Nephron progenitor cell (in vitro differentiated cells): ENCODE data around the gene MYCBP.
A peak's percentile ranks its signal among the peaks of the same experiment; 100 is the strongest.

ENCODE experiments used
- DNase-seq: peaks from one replicate; pipeline ENCODE4 v3.0.0; 2021
- H3K27ac Mint-ChIP-seq: 2 replicates; pipeline ENCODE4 v1.8.0; 2021; ENCODE audit warnings: mild to moderate bottlenecking, moderate library complexity, mixed read lengths
- H3K27me3 Mint-ChIP-seq: 2 replicates; pipeline ENCODE4 v1.8.0; 2021; ENCODE audit warnings: mild to moderate bottlenecking, low read depth, mixed read lengths; ENCODE audit not compliant: poor library complexity
- H3K36me3 Mint-ChIP-seq: 2 replicates; pipeline ENCODE4 v1.8.0; 2021; ENCODE audit warnings: low read depth, mixed read lengths
- H3K4me1 Mint-ChIP-seq: 2 replicates; pipeline ENCODE4 v1.8.0; 2021; ENCODE audit warnings: mixed read lengths
- H3K4me3 Mint-ChIP-seq: 2 replicates; pipeline ENCODE4 v1.8.0; 2021; ENCODE audit warnings: mild to moderate bottlenecking, moderate library complexity, mixed read lengths
- H3K9me3 Mint-ChIP-seq: 2 replicates; pipeline ENCODE4 v1.8.0; 2021; ENCODE audit warnings: mild to moderate bottlenecking, moderate library complexity, mixed read lengths
- TF ChIP-seq, protein P1 (sequence below): fragments of 200-600 bp; sonication (generic); IDR thresholded peaks from 2 replicates; pipeline ENCODE4 v1.5.0; 2021; ENCODE audit warnings: antibody characterized with exemption

MYCBP gene

DNA sequence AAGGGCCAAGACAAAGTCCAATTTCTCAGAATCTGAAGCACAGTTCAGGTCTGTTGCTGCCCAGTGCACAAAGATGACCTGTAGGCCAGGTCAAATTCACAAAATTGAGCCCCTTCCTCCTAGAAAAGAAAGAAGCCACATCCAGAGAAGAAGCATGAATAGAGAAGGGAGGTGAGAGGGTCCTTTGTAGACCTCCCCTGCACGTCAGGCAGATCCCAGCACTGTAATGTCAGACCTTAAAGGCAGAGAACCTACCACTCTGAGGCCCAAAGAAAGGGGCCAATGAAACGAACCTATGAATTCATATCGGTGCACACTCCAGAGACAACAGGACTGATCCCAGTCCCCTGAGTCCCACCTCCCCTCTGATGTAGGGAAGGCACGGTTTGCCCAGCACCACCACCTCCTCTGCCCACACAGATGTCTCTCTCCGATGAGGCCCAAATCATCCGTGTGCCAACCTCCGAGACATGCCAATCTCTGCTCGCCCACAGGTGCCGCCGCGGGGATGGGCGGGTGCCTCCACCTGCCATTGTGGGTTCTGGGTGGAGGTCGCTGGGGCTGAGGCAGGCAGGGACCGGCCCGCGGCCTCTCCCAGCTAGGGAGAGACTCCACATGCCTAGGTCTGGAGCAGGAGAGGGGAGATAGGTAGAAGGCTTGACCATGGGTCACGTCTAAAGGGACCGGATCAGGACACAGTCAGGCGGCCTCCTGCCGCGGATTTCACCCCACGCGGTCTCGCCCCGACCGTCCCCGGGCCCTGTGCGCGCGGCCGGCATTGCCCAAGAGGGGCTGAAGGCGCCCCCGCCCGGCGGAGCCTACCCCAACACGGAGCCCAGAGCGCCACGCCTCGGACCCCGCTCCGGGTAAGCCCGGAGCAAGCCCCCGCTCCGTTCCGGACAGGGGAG lies 55.6 kb downstream of the MYCBP start:
- TF ChIP-seq, protein P1, sequence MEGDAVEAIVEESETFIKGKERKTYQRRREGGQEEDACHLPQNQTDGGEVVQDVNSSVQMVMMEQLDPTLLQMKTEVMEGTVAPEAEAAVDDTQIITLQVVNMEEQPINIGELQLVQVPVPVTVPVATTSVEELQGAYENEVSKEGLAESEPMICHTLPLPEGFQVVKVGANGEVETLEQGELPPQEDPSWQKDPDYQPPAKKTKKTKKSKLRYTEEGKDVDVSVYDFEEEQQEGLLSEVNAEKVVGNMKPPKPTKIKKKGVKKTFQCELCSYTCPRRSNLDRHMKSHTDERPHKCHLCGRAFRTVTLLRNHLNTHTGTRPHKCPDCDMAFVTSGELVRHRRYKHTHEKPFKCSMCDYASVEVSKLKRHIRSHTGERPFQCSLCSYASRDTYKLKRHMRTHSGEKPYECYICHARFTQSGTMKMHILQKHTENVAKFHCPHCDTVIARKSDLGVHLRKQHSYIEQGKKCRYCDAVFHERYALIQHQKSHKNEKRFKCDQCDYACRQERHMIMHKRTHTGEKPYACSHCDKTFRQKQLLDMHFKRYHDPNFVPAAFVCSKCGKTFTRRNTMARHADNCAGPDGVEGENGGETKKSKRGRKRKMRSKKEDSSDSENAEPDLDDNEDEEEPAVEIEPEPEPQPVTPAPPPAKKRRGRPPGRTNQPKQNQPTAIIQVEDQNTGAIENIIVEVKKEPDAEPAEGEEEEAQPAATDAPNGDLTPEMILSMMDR, result no peak
- H3K4me1 Mint-ChIP-seq, result peaks cover 68% of the 10 kb centered on the region
- H3K27ac Mint-ChIP-seq, result no peak overlapping the region
- peaks cover 71% of the 10 kb centered on the region for H3K27me3 Mint-ChIP-seq
- H3K36me3 Mint-ChIP-seq, result no peaks in the 10 kb centered on the region
- DNase-seq, result no peak
- H3K4me3 Mint-ChIP-seq, result peak overlapping the region; percentile 48
- H3K9me3 Mint-ChIP-seq, result peaks cover 8% of the 10 kb centered on the region

DNA sequence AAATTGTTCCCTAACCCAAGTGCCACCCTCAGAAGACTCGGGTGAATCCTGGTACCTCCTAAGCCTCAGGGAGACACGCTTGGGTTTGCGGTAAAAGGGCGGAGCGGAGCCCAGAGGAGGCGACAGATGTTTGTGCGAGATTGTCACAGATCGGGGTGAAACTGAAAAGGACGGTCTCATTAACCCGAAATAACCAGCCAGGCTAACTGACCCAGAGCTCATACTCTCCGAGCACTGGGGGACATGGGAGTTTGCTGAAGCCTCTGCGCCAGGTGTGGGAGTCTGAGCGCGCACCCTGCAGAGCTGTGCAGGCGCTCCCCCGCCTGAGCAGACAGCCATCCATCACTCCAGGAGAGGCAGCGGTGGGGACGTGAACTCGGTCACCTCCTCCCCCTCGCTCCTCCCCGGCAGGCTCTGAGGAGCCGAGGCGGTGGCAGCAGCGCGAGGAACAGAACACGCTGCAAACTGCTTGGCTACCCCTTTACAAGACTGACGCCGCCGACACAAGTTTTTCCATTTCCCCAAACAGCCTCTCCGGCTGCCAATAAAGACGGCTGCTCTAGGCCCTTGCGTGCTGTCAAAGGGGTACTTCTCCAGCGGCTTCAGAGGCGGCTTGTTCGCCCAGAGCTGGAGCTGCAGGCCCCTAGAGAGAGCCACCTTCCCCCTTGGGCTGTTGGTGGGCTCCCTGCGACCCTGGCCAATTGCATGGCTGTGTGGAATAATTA lies 57.1 kb downstream of the MYCBP start:
- peak overlapping the region; percentile 77 for H3K27ac Mint-ChIP-seq
- H3K4me3 Mint-ChIP-seq, result peak overlapping the region; percentile 52
- peaks cover 73% of the 10 kb centered on the region for H3K27me3 Mint-ChIP-seq
- H3K4me1 Mint-ChIP-seq, result peaks cover 60% of the 10 kb centered on the region
- TF ChIP-seq, protein P1, result no peak
- H3K36me3 Mint-ChIP-seq, result no peaks in the 10 kb centered on the region
- peaks cover 12% of the 10 kb centered on the region for H3K9me3 Mint-ChIP-seq
- peak; percentile 73 for DNase-seq

DNA sequence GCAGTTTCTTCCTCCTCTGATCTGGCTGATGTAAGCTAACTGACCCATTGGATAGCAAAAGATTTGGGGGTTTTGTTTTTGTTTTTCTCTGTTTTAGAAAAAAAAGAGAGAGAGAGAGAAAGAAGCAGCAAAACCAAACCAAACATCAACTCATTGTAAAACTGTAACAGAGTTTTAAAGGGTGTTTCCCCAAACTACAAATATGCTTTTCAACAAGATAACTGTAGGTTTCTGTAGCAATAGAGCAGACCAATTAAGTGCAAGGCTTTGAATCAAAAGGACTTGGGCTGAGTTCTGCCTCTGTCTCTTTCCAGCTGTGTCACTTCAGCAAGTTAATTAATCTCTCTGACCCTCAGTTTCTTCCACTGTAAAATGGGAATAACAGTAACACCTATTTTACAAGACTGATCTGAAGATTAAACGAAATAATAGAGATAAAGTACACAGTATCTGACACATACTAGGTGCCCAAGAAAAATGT lies 58.1 kb downstream of the MYCBP start:
- H3K9me3 Mint-ChIP-seq, result peaks cover 12% of the 10 kb centered on the region
- no peak for DNase-seq
- peaks cover 59% of the 10 kb centered on the region for H3K4me1 Mint-ChIP-seq
- H3K27me3 Mint-ChIP-seq, result peaks cover 74% of the 10 kb centered on the region
- H3K4me3 Mint-ChIP-seq, result no peak overlapping the region
- no peaks in the 10 kb centered on the region for H3K36me3 Mint-ChIP-seq
- no peak overlapping the region for H3K27ac Mint-ChIP-seq
- TF ChIP-seq, protein P1, result no peak

DNA sequence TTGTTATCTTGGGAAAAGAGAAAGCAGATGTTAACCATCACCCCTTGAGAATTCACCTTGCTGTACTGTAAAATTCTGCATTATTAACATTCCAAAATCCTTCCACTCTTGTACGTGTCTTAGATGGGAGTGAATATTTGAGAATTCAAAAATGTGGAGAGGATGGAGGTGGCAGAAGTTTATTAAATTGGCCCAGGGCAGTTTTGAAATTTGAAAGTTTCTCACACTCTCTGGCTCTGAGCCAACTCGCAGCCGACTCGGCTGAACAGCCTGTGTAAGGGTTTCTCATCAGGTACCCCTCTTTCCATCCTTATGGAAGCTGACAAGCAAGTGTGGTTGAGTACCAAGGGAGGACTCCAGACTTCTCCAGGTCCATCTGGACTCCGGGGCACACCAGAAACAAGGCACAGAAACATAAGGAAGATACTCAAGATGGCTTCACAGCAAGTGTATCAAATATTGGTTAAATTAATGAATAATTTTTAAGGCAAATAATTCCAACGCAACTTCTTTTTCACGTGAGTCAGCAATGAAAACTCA lies 58.6 kb downstream of the MYCBP start:
- peaks cover 70% of the 10 kb centered on the region for H3K27me3 Mint-ChIP-seq
- peaks cover 12% of the 10 kb centered on the region for H3K9me3 Mint-ChIP-seq
- TF ChIP-seq, protein P1, result no peak
- H3K4me1 Mint-ChIP-seq, result peaks cover 54% of the 10 kb centered on the region
- no peak for DNase-seq
- no peaks in the 10 kb centered on the region for H3K36me3 Mint-ChIP-seq
- no peak overlapping the region for H3K27ac Mint-ChIP-seq
- H3K4me3 Mint-ChIP-seq, result no peak overlapping the region

DNA sequence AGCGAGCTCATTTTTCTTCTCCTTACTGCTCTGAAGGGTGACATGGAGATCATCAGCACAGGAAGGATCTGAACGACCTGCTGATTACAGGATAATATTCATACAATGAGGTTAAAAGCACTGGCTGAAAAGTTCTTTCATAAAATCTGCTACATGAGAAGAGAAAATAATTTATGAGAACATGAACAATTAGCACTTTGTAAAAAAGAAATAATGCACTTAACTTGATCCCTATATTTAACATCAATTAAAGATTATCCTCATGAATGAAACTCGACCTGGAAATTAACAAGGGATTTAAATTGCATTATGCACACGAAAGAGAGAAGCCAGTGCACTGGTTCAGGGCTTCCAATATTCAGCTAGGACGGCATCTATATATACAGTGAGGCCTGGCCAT lies 60.2 kb downstream of the MYCBP start:
- peaks cover 70% of the 10 kb centered on the region for H3K27me3 Mint-ChIP-seq
- TF ChIP-seq, protein P1, result no peak
- no peak overlapping the region for H3K4me3 Mint-ChIP-seq
- H3K9me3 Mint-ChIP-seq, result peaks cover 12% of the 10 kb centered on the region
- H3K27ac Mint-ChIP-seq, result no peak overlapping the region
- peaks cover 46% of the 10 kb centered on the region for H3K4me1 Mint-ChIP-seq
- no peaks in the 10 kb centered on the region for H3K36me3 Mint-ChIP-seq
- DNase-seq, result no peak
